GM23248 (cell line): ENCODE data around the gene BRF1. TPM values are rescaled to one million over a fixed set of nuclear protein-coding genes. Genes with fewer than 3 reads are reported as not detected.
"Not testable (repeated sequence)": the region's sequence is repeated elsewhere in the genome, so short reads cannot be mapped to it uniquely, and the experiment has no call there.

ENCODE experiments used
- DNase-seq: peaks from one replicate; pipeline ENCODE4 v3.0.0-alpha.2; 2015
- H2AFZ ChIP-seq: fragments of 200-600 bp; sonication (generic); 2 replicates; pipeline ENCODE4 v1.6.1; 2016; ENCODE audit warnings: antibody characterized with exemption
- H3F3A ChIP-seq: fragments of 200-600 bp; sonication (generic); 2 replicates; pipeline ENCODE4 v1.6.1; 2016; ENCODE audit warnings: mild to moderate bottlenecking, antibody characterized with exemption, mixed run types; ENCODE audit not compliant: insufficient read depth
- H3K27ac ChIP-seq: fragments of 200-600 bp; sonication (generic); 2 replicates; pipeline ENCODE4 v1.5.1; 2016; ENCODE audit warnings: mild to moderate bottlenecking
- H3K27me3 ChIP-seq: fragments of 200-600 bp; sonication (generic); replicated peaks from 2 replicates; pipeline ENCODE4 v1.6.1; 2016; ENCODE audit warnings: mild to moderate bottlenecking; ENCODE audit not compliant: insufficient read depth
- H3K36me3 ChIP-seq: fragments of 200-600 bp; sonication (generic); 2 replicates; pipeline ENCODE4 v1.6.1; 2016; ENCODE audit warnings: low read depth, mild to moderate bottlenecking
- H3K4me1 ChIP-seq: fragments of 200-600 bp; sonication (generic); 2 replicates; pipeline ENCODE4 v1.6.1; 2016; ENCODE audit warnings: mild to moderate bottlenecking; ENCODE audit not compliant: insufficient read depth
- H3K4me2 ChIP-seq: fragments of 200-600 bp; sonication (generic); one replicate; pipeline ENCODE4 v1.6.1; 2016; ENCODE audit warnings: mild to moderate bottlenecking; ENCODE audit not compliant: unreplicated experiment
- H3K4me3 ChIP-seq: fragments of 200-600 bp; sonication (generic); 2 replicates; pipeline ENCODE4 v1.5.1; 2016; ENCODE audit warnings: mild to moderate bottlenecking
- H3K79me2 ChIP-seq: fragments of 200-600 bp; sonication (generic); 2 replicates; pipeline ENCODE4 v1.6.1; 2016; ENCODE audit warnings: mild to moderate bottlenecking; ENCODE audit not compliant: insufficient read depth
- H3K9ac ChIP-seq: fragments of 200-600 bp; sonication (generic); 2 replicates; pipeline ENCODE4 v1.6.1; 2016; ENCODE audit warnings: mild to moderate bottlenecking
- H3K9me2 ChIP-seq: fragments of 200-600 bp; sonication (generic); 2 replicates; pipeline ENCODE4 v1.6.1; 2016; ENCODE audit warnings: mixed run types, mild to moderate bottlenecking, moderate library complexity; ENCODE audit not compliant: insufficient read depth
- H3K9me3 ChIP-seq: fragments of 200-600 bp; sonication (generic); one replicate; pipeline ENCODE4 v1.6.1; 2017; ENCODE audit warnings: low read depth
- H4K20me1 ChIP-seq: fragments of 200-600 bp; sonication (generic); 2 replicates; pipeline ENCODE4 v1.6.0; 2016; ENCODE audit not compliant: insufficient read depth
- EZH2 ChIP-seq: fragments of 200-600 bp; sonication (generic); IDR thresholded peaks from 2 replicates; pipeline ENCODE4 v1.6.1; 2018; ENCODE audit warnings: antibody characterized with exemption, mild to moderate bottlenecking; ENCODE audit not compliant: insufficient read depth, poor library complexity, severe bottlenecking
- EZH2phosphoT487 ChIP-seq: fragments of 200-600 bp; sonication (generic); IDR thresholded peaks from 2 replicates; pipeline ENCODE4 v1.6.1; 2018; ENCODE audit warnings: antibody characterized with exemption, moderate library complexity, mild to moderate bottlenecking, low read depth; ENCODE audit not compliant: insufficient read depth
- WGBS, 2 experiments: methylation state at CpG; one replicate each; pipeline ENCODE4 v1.1.6; 2015 to 2017; ENCODE audit warnings: low lambda C conversion rate in 2 of 2, low coverage in 1 of 2; ENCODE audit errors: missing lambda C conversion rate in 2 of 2; 5-methylcytosine and 5-hydroxymethylcytosine counted together
- in situ Hi-C: fragments of 300-500 bp; cut with MboI; formaldehyde crosslinking; loops from 2 replicates; pipeline ENCODE4 v1.15.0; 2020
- polyA plus RNA-seq: library from polyadenylated mRNA; unstranded; fragments of >200 nt; fragmentation: Nextera tagmentation; extraction: Ambion mirVana; gene quantifications from 2 replicates; pipeline ENCODE4 v1.2.1, GENCODE V29; 2016
- total RNA-seq: library from RNA; depleted of rRNA; stranded (reverse); fragments of >200 nt; shearing (Covaris generic); gene quantifications from 2 replicates; pipeline ENCODE4 v1.2.3, GENCODE V29; 2014

The BRF1 gene
- total and polyA plus RNA-seq, 2 experiments from 2014 or later, result 10.5 to 27.0 TPM

- in situ Hi-C loops, result no loop called here
- no peaks in the 10 kb centered on the region for H3K4me1 ChIP-seq
Observed at GRCh38 chr14:105292826-105293711, 7.7 kb downstream of the BRF1 start.

GRCh38 chr14:105290621-105291346 is 10.0 kb downstream of the BRF1 start:
- in situ Hi-C loops, result no loop called here
- Histone ChIP-seq H3K79me2 (peaks cover 87% of the 10 kb centered on the region), H3K9me3 (no peaks in the 10 kb centered on the region), H3K4me1 (no peaks in the 10 kb centered on the region), H4K20me1 (peaks cover 9% of the 10 kb centered on the region; the same call in 1 of the 2 replicates), H3K4me3 (no peak overlapping the region), H3K4me2 (no peak overlapping the region), H3K9ac (no peak overlapping the region), H3K9me2 (no peaks in the 10 kb centered on the region), H3F3A (no peaks in the 10 kb centered on the region), H2AFZ (no peak overlapping the region), H3K27me3 (no peaks in the 10 kb centered on the region), H3K36me3 (no peaks in the 10 kb centered on the region), H3K27ac (no peak overlapping the region)
- 93 to 94% methylated on average over 13 of the region's 13 CpGs for WGBS, 2 experiments
- TF ChIP-seq EZH2phosphoT487 (no peak), EZH2 (no peak)
- no peak for DNase-seq

More at GRCh38 chr14:105292826-105293711, 7.7 kb downstream of the BRF1 start:
- WGBS, 2 experiments, result 85 to 86% methylated on average over 25 to 26 of the region's 26 CpGs
- no peak for TF ChIP-seq EZH2
- no peak for TF ChIP-seq EZH2phosphoT487
- Histone ChIP-seq H3K79me2 (peaks cover 98% of the 10 kb centered on the region), H3K9me2 (no peaks in the 10 kb centered on the region), H3K4me3 (no peak overlapping the region), H2AFZ (no peak overlapping the region), H3K27ac (no peak overlapping the region), H3K36me3 (no peaks in the 10 kb centered on the region), H3K27me3 (no peaks in the 10 kb centered on the region), H3K9ac (no peak overlapping the region), H4K20me1 (peaks cover 9% of the 10 kb centered on the region; the same call in 1 of the 2 replicates), H3F3A (no peaks in the 10 kb centered on the region), H3K9me3 (no peaks in the 10 kb centered on the region), H3K4me2 (no peak overlapping the region)
- DNase-seq, result no peak

- peaks cover 84% of the 10 kb centered on the region for H3K79me2 ChIP-seq
- H4K20me1 ChIP-seq, H3K9me3 ChIP-seq, H3K4me3 ChIP-seq, H3K4me1 ChIP-seq, H3K4me2 ChIP-seq, H3F3A ChIP-seq, H3K36me3 ChIP-seq, DNase-seq, H3K27me3 ChIP-seq, H3K9ac ChIP-seq, in situ Hi-C loops, H3K9me2 ChIP-seq, H3K27ac ChIP-seq, H2AFZ ChIP-seq: not testable (repeated sequence)
- 97 to 98% methylated on average over 6 of the region's 6 CpGs for WGBS, 2 experiments
Observed at GRCh38 chr14:105288936-105289335, 11.9 kb downstream of the BRF1 start.

GRCh38 chr14:105287249-105288102 is 13.3 kb downstream of the BRF1 start:
- DNase-seq, result no peak

More at GRCh38 chr14:105287249-105288102, 13.3 kb downstream of the BRF1 start:
- Histone ChIP-seq H2AFZ (no peak overlapping the region), H3F3A (no peaks in the 10 kb centered on the region), H3K9me2 (no peaks in the 10 kb centered on the region), H3K4me1 (no peaks in the 10 kb centered on the region), H3K27ac (no peak overlapping the region), H3K9ac (no peak overlapping the region), H3K27me3 (no peaks in the 10 kb centered on the region), H3K4me3 (no peak overlapping the region), H3K9me3 (no peaks in the 10 kb centered on the region), H3K4me2 (no peak overlapping the region), H4K20me1 (0 out of 2 replicates have a peak, but pooled peaks cover 9% of the 10 kb centered on the region), H3K79me2 (peaks cover 84% of the 10 kb centered on the region), H3K36me3 (no peaks in the 10 kb centered on the region)
- in situ Hi-C loops, result no loop called here
- 90% methylated on average over 24 of the region's 24 CpGs for WGBS, 2 experiments
- TF ChIP-seq EZH2phosphoT487 (no peak), EZH2 (no peak)
